Omental fat pad (tissue), 4 donors: ENCODE results near the gene PAM16. TPM values are rescaled to one million over a fixed set of nuclear protein-coding genes. Genes with fewer than 3 reads are reported as not detected.

Experiments
- ATAC-seq: fragments of 150-250 bp; one replicate; pipeline ENCODE4 v1.9.1; 2016; ENCODE audit warnings: mild to moderate bottlenecking, moderate library complexity; ENCODE audit not compliant: low FRiP score
- DNase-seq: peaks from one replicate; pipeline ENCODE4 v3.0.0-alpha.2; 2019; ENCODE audit warnings: low spot score
- total RNA-seq, 4 donors: library from RNA; depleted of rRNA; stranded (reverse); fragments of >200 nt; gene quantifications; one replicate each; pipeline ENCODE4 v1.1.0, GENCODE V29; 2016
- TF ChIP-seq, protein P1 (sequence below), 3 donors: fragments of 450-650 bp; IDR thresholded peaks; one replicate each; pipeline ENCODE4 v1.5.1; 2016 to 2017; ENCODE audit warnings: antibody characterized with exemption in 3 of 3, mild to moderate bottlenecking in 3 of 3, moderate library complexity in 2 of 3

PAM16 gene
- total RNA-seq, 4 donors from 2014 or later = 32.7 to 53.9 (median 41.8) TPM

- ATAC-seq = no peak
- TF ChIP-seq, protein P1, sequence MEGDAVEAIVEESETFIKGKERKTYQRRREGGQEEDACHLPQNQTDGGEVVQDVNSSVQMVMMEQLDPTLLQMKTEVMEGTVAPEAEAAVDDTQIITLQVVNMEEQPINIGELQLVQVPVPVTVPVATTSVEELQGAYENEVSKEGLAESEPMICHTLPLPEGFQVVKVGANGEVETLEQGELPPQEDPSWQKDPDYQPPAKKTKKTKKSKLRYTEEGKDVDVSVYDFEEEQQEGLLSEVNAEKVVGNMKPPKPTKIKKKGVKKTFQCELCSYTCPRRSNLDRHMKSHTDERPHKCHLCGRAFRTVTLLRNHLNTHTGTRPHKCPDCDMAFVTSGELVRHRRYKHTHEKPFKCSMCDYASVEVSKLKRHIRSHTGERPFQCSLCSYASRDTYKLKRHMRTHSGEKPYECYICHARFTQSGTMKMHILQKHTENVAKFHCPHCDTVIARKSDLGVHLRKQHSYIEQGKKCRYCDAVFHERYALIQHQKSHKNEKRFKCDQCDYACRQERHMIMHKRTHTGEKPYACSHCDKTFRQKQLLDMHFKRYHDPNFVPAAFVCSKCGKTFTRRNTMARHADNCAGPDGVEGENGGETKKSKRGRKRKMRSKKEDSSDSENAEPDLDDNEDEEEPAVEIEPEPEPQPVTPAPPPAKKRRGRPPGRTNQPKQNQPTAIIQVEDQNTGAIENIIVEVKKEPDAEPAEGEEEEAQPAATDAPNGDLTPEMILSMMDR (IDR thresholded peaks at IDR 0.05) = no peak
- no peak for DNase-seq
Observed at GRCh38 chr16:4378161-4378666, 27.1 kb upstream of the PAM16 start.

- ATAC-seq (no peak), DNase-seq (no peak)
- TF ChIP-seq, protein P1 (IDR thresholded peaks at IDR 0.05) = no peak
Observed at GRCh38 chr16:4377573-4378154, 26.5 kb upstream of the PAM16 start.

DNA sequence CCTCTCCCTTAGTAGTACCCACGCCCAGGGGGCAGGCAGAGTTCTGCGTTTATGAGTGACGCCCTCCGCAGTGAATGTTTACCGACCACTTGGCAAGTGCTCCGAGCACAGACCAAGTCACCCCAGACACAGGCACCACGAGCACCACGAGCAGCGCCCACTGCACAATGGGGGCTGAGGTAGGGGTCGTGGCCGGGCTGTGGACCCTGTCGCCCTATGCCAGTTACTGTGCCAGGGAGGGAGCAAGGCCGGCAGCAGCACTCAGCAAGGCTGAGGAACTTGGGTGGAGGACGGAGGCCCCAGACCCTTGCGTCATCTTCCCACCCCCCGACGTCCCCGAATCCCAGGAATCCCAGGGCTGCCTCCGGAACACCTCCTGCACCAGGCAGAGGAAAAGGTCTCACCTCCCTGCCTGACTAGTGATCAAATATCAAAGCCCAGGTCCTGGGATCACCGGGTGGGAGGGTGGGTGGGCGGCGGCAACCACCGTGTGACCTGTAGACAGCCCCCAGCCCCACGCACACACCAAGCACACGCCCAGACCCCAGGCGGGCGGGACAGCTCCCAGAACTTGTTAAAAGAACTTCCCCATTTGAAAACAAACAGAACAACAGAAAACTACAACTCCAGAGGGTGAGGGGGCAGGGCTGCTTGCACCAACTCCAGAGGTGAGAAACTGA lies 25.9 kb upstream of the PAM16 start:
- ATAC-seq (no peak), DNase-seq (no peak)
- TF ChIP-seq, protein P1 (IDR thresholded peaks at IDR 0.05) = no peak

DNA sequence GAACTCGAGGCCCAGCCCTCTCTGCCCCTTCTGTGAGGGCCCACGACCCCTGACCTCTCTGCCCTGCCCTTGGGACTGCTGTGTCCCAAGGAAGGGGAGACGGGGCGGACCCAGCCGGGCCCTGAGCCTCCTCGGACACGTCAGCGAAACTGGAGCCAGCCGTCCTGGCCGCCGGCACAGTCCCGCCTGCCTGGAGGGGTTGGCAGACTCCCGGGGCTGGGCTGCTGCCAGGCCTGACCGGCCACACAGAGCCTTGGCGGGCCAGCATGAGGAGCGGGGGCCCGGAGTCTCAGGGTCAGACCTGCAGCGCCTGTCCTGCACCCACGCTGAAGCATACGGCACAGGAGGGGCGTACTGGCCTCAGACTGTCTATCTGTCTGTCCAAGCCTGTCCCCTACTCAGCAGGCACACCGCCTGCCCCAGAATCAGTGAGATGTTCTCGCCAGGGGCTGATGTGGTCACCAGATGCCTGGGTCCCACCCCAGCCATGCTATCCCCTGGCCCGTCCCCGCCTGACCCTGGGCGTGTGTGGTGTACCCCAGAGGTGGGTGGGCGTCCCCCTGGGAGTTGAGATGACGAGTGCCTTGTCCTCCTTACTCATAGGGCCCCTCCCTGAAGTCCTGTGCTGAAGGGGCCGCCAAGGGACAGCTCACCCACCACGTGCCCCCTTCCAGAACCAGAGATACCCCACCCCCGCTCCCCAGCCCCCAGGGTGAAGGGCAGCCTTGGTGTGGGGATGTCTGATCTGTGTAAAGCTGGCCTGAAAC lies 25.2 kb upstream of the PAM16 start:
- peak; percentile 77 for DNase-seq
- peak; percentile 55 for ATAC-seq
- TF ChIP-seq, protein P1 (IDR thresholded peaks at IDR 0.05) = no peak

DNA sequence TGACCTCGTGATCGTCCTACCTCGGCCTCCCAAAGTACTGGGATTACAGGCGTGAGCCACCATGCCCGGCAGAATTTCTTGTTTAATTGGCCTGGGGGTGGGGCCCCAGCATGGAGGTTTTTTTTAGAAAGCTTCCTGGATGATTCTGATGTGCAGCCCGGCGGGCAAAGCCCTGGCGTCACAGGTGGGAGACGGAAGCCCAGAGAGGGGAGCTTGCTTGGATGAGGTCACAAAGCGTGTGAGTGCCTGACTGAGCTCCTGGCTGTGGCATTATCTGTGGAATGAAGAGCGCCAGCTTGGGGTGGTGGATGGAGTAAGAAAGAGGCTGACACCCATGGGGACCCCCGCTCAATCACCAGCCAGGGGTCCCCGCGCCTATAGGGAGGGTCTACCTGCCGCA lies 24.6 kb upstream of the PAM16 start:
- DNase-seq (no peak), ATAC-seq (no peak)
- TF ChIP-seq, protein P1 (IDR thresholded peaks at IDR 0.05) = no peak

DNA sequence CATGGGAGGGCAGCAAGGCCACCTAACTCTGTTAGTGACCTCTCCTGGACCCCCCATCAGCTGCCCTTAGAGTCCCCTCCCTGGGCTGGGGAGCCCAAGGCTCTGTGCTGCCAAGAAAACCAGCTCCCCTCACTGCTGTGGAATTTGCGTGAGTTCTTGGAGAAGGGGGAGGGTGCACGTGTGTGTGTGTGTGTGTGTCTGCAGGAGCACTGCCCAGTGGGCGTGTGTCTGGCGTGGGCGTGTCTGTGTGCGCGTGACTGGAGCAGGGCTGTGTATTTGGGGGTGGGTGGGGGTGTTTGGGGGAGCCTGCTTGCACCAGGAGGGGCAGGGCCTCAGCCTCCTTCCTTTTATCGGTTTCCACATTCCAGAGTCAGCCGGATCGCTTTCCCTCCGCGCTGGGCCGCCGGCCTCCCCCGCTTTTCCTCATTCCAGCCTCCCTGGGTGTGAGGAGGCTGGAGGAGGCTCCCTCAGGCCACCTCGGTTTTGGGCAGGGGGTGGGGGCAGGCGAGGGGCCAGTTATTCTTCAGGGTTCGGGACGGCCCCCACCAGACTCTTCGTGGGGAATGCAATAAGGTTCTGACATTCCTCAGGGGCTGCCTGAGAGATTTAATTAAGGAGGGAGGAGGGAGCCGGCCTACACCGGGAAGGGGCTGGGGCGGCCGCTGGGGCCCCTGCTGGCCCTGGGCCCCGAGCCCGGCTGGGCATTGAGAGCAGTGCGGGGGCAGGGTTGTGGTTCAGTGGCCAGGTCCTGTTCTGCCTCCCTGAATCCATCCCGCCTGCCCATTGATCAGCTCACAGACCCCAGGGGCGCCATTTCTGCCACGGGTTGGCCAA lies 23.0 kb upstream of the PAM16 start:
- DNase-seq (peak; percentile 71), ATAC-seq (peak; percentile 24)
- TF ChIP-seq, protein P1 (IDR thresholded peaks at IDR 0.05) = no peak
